Adrenal gland (tissue), 5 donors: Measurements from ENCODE around the gene EPB41L4B.

Experiments
- POLR2A ChIP-seq, 2 donors: fragments of 450-650 bp; IDR thresholded peaks; one replicate each; pipeline ENCODE4 v1.6.1; 2017; ENCODE audit warnings: antibody characterized with exemption in 2 of 2, mild to moderate bottlenecking in 2 of 2, moderate library complexity in 1 of 2
- TF ChIP-seq, protein P1 (sequence below), 6 experiments: fragments of 450-650 bp in 4 of 6; fragments of 200-600 bp in 2 of 6; sonication (generic) in 1 of 6; IDR thresholded peaks; 1 replicate in 5 of 6; 2 replicates in 1 of 6; pipeline versions ENCODE4 v1.5.1 to v1.8.0; 2016 to 2021; ENCODE audit warnings: antibody characterized with exemption in 6 of 6, mild to moderate bottlenecking in 2 of 6, moderate library complexity in 1 of 6
- donor health status: DM: no; HTN: no; CAD: no.

DNA sequence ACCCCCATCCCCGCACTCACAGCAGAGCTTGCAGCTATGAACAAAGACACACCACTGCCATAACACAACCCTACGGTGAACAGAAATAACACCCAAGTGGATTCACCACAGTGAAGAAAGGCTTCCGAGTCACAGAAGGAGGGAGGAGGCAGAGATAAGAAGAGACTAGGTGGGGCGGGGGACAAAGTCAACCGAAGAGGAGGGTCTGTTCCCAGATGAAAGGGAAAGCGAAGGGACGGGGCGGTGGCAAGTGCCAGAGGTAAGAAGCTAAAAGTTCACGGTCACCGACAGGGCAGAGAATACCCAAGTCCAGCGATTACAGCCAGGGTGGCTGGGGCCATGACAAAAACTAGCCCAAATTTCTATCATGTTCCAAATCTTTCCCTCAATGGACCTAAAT lies 21.0 kb downstream of the EPB41L4B start:
- TF ChIP-seq POLR2A (IDR thresholded peaks at IDR 0.05), result no peak
- TF ChIP-seq, protein P1, sequence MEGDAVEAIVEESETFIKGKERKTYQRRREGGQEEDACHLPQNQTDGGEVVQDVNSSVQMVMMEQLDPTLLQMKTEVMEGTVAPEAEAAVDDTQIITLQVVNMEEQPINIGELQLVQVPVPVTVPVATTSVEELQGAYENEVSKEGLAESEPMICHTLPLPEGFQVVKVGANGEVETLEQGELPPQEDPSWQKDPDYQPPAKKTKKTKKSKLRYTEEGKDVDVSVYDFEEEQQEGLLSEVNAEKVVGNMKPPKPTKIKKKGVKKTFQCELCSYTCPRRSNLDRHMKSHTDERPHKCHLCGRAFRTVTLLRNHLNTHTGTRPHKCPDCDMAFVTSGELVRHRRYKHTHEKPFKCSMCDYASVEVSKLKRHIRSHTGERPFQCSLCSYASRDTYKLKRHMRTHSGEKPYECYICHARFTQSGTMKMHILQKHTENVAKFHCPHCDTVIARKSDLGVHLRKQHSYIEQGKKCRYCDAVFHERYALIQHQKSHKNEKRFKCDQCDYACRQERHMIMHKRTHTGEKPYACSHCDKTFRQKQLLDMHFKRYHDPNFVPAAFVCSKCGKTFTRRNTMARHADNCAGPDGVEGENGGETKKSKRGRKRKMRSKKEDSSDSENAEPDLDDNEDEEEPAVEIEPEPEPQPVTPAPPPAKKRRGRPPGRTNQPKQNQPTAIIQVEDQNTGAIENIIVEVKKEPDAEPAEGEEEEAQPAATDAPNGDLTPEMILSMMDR (IDR thresholded peaks at IDR 0.05), result no peak
